Effector memory CD4-positive, alpha-beta T cell (primary cell): Measurements from ENCODE around the gene ATAD3A.
"Not testable (repeated sequence)": the region's sequence is repeated elsewhere in the genome, so short reads cannot be mapped to it uniquely, and the experiment has no call there.

Experiments used
- DNase-seq, 3 donors: peaks; one replicate each; pipeline ENCODE4 v3.0.0-alpha.2; 2020
- H3K27ac ChIP-seq: 2 replicates; pipeline ENCODE4 v1.7.0; 2013; ENCODE audit warnings: mild to moderate bottlenecking, low read length, moderate library complexity; ENCODE audit not compliant: insufficient read depth, poor library complexity, severe bottlenecking
- H3K27me3 ChIP-seq: replicated peaks from 2 replicates; pipeline ENCODE4 v1.7.0; 2013; ENCODE audit warnings: mild to moderate bottlenecking, low read length; ENCODE audit not compliant: insufficient read depth, control insufficient read depth, poor library complexity, severe bottlenecking
- H3K36me3 ChIP-seq: 2 replicates; pipeline ENCODE4 v1.7.0; 2013; ENCODE audit warnings: mild to moderate bottlenecking, low read length, moderate library complexity; ENCODE audit not compliant: control insufficient read depth, insufficient read depth
- H3K4me1 ChIP-seq: 2 replicates; pipeline ENCODE4 v1.7.0; 2013; ENCODE audit warnings: low read length, mild to moderate bottlenecking; ENCODE audit not compliant: control insufficient read depth, insufficient read depth, poor library complexity, severe bottlenecking
- H3K4me3 ChIP-seq: 2 replicates; pipeline ENCODE4 v1.7.0; 2013; ENCODE audit warnings: low read length, low read depth, mild to moderate bottlenecking; ENCODE audit not compliant: insufficient read depth, poor library complexity, severe bottlenecking
- H3K9me3 ChIP-seq: 2 replicates; pipeline ENCODE4 v1.7.0; 2013; ENCODE audit warnings: mild to moderate bottlenecking, low read length, moderate library complexity; ENCODE audit not compliant: control insufficient read depth

ATAD3A gene

GRCh38 chr1:1554926-1555915 is 43.3 kb downstream of the ATAD3A start:
- no peak overlapping the region for H3K27ac ChIP-seq
- no peak for DNase-seq
- H3K4me1 ChIP-seq, result no peaks in the 10 kb centered on the region
- H3K9me3 ChIP-seq, result no peaks in the 10 kb centered on the region
- peaks cover 3% of the 10 kb centered on the region for H3K36me3 ChIP-seq
- H3K27me3 ChIP-seq, result no peaks in the 10 kb centered on the region
- no peak overlapping the region for H3K4me3 ChIP-seq

- H3K9me3 ChIP-seq, result no peaks in the 10 kb centered on the region
- H3K4me3 ChIP-seq, result no peak overlapping the region
- no peaks in the 10 kb centered on the region for H3K27me3 ChIP-seq
- peaks cover 6% of the 10 kb centered on the region for H3K36me3 ChIP-seq
- no peaks in the 10 kb centered on the region for H3K4me1 ChIP-seq
- no peak for DNase-seq
- no peak overlapping the region for H3K27ac ChIP-seq
Observed at GRCh38 chr1:1556505-1556904, 44.5 kb downstream of the ATAD3A start.

GRCh38 chr1:1556961-1557360 is 45.0 kb downstream of the ATAD3A start:
- H3K9me3 ChIP-seq, DNase-seq, H3K4me3 ChIP-seq, H3K27me3 ChIP-seq, H3K27ac ChIP-seq, H3K4me1 ChIP-seq: not testable (repeated sequence)
- peaks cover 11% of the 10 kb centered on the region for H3K36me3 ChIP-seq

- not testable (repeated sequence) for H3K27ac ChIP-seq, H3K9me3 ChIP-seq, DNase-seq, H3K4me1 ChIP-seq, H3K27me3 ChIP-seq, H3K4me3 ChIP-seq
- H3K36me3 ChIP-seq, result peaks cover 18% of the 10 kb centered on the region
Observed at GRCh38 chr1:1557688-1558087, 45.7 kb downstream of the ATAD3A start.

- Histone ChIP-seq H3K27me3 (no peaks in the 10 kb centered on the region), H3K9me3 (no peaks in the 10 kb centered on the region), H3K27ac (no peak overlapping the region), H3K4me1 (no peaks in the 10 kb centered on the region), H3K4me3 (no peak overlapping the region), H3K36me3 (peaks cover 25% of the 10 kb centered on the region)
- DNase-seq, result no peak
Observed at GRCh38 chr1:1558591-1558990, 46.6 kb downstream of the ATAD3A start.

GRCh38 chr1:1559066-1559465 is 47.1 kb downstream of the ATAD3A start:
- Histone ChIP-seq H3K27ac (no peak overlapping the region), H3K4me3 (no peak overlapping the region), H3K27me3 (no peaks in the 10 kb centered on the region), H3K9me3 (no peaks in the 10 kb centered on the region), H3K36me3 (peaks cover 30% of the 10 kb centered on the region), H3K4me1 (no peaks in the 10 kb centered on the region)
- DNase-seq, result no peak

GRCh38 chr1:1560178-1560577 is 48.2 kb downstream of the ATAD3A start:
- Histone ChIP-seq H3K4me1 (no peaks in the 10 kb centered on the region), H3K27me3 (no peaks in the 10 kb centered on the region), H3K9me3 (no peaks in the 10 kb centered on the region), H3K4me3 (no peak overlapping the region), H3K27ac (no peak overlapping the region), H3K36me3 (peaks cover 40% of the 10 kb centered on the region)
- no peak for DNase-seq

GRCh38 chr1:1561801-1562470 is 50.0 kb downstream of the ATAD3A start:
- no peak overlapping the region for H3K27ac ChIP-seq
- peaks cover 54% of the 10 kb centered on the region for H3K36me3 ChIP-seq
- no peak for DNase-seq

GRCh38 chr1:1562556-1563195 is 50.7 kb downstream of the ATAD3A start:
- H3K4me1 ChIP-seq, result no peaks in the 10 kb centered on the region
- no peak overlapping the region for H3K4me3 ChIP-seq
- H3K9me3 ChIP-seq, result no peaks in the 10 kb centered on the region
- peaks cover 55% of the 10 kb centered on the region for H3K36me3 ChIP-seq
- no peak for DNase-seq
- H3K27ac ChIP-seq, result no peak overlapping the region
- H3K27me3 ChIP-seq, result no peaks in the 10 kb centered on the region

More at GRCh38 chr1:1561801-1562470, 50.0 kb downstream of the ATAD3A start:
- no peaks in the 10 kb centered on the region for H3K9me3 ChIP-seq
- no peak overlapping the region for H3K4me3 ChIP-seq
- no peaks in the 10 kb centered on the region for H3K27me3 ChIP-seq
- no peaks in the 10 kb centered on the region for H3K4me1 ChIP-seq

- H3K27ac ChIP-seq, result no peak overlapping the region
- H3K27me3 ChIP-seq, result no peaks in the 10 kb centered on the region
- no peaks in the 10 kb centered on the region for H3K9me3 ChIP-seq
- H3K4me1 ChIP-seq, result no peaks in the 10 kb centered on the region
- DNase-seq, result no peak
- H3K36me3 ChIP-seq, result peaks cover 55% of the 10 kb centered on the region
- no peak overlapping the region for H3K4me3 ChIP-seq
Observed at GRCh38 chr1:1563688-1564087, 51.7 kb downstream of the ATAD3A start.
